ENCODE results near the gene ARHGEF16. TPM values are rescaled to one million over a fixed set of nuclear protein-coding genes. Genes with fewer than 3 reads are reported as not detected.

The ARHGEF16 gene
- total RNA-seq, 1 experiment from 2014 or later, result 11.2 TPM

GRCh38 chr1:3454811-3455618 is 550 bp downstream of the ARHGEF16 start:
- Histone ChIP-seq H3K27me3 (replicated peaks; ENCODE audit: insufficient read depth, low read depth, low read length, poor library complexity) (no peaks in the 10 kb centered on the region), H3K36me3 (ENCODE audit: insufficient read depth, low read length, poor library complexity, severe bottlenecking) (no peaks in the 10 kb centered on the region), H3K9me3 (ENCODE audit: low read depth, low read length, poor library complexity, severe bottlenecking) (no peaks in the 10 kb centered on the region), H3K4me3 (ENCODE audit: low read depth, low read length, poor library complexity, severe bottlenecking) (peak overlapping the region; percentile 58), H3K27ac (ENCODE audit: low read depth, low read length, poor library complexity, severe bottlenecking) (peak overlapping the region; percentile 67), H3K4me1 (ENCODE audit: insufficient read depth, low read length, poor library complexity, severe bottlenecking) (peaks cover 17% of the 10 kb centered on the region)
- POLR2A ChIA-PET (ENCODE audit: low non-redundant PET), result no interaction called here
- CTCF ChIA-PET, result no interaction called here
- BruUV-seq (replicated peaks), result no TSS peak
- intact Hi-C loops (cut with micrococcal nuclease; ENCODE audit: unreplicated experiment), result loop anchor here (5.0 kb wide), 1 partner anchor 267 kb away; no protein-coding TSS in a partner anchor
- peak; percentile 70 for DNase-seq (ENCODE audit: low spot score)
- no peak for TF ChIP-seq CTCF (conservative IDR thresholded peaks at IDR 0.05; ENCODE audit: low read depth, low read length)
- no peak for TF ChIP-seq EZH2 (IDR thresholded peaks at IDR 0.05; ENCODE audit: borderline replicate concordance, low read depth, low read length, poor library complexity, severe bottlenecking)

GRCh38 chr1:3455670-3456448 is 1.4 kb downstream of the ARHGEF16 start:
- Histone ChIP-seq H3K4me1 (ENCODE audit: insufficient read depth, low read length, poor library complexity, severe bottlenecking) (peaks cover 17% of the 10 kb centered on the region), H3K27me3 (replicated peaks; ENCODE audit: insufficient read depth, low read depth, low read length, poor library complexity) (no peaks in the 10 kb centered on the region), H3K36me3 (ENCODE audit: insufficient read depth, low read length, poor library complexity, severe bottlenecking) (no peaks in the 10 kb centered on the region), H3K4me3 (ENCODE audit: low read depth, low read length, poor library complexity, severe bottlenecking) (no peak overlapping the region), H3K9me3 (ENCODE audit: low read depth, low read length, poor library complexity, severe bottlenecking) (no peaks in the 10 kb centered on the region), H3K27ac (ENCODE audit: low read depth, low read length, poor library complexity, severe bottlenecking) (no peak overlapping the region)
- ChIA-PET CTCF (no interaction called here), POLR2A (ENCODE audit: low non-redundant PET) (no interaction called here)
- no TSS peak for BruUV-seq (replicated peaks)
- TF ChIP-seq CTCF (conservative IDR thresholded peaks at IDR 0.05; ENCODE audit: low read depth, low read length), result no peak
- intact Hi-C loops (cut with micrococcal nuclease; ENCODE audit: unreplicated experiment), result no loop called here
- no peak for DNase-seq (ENCODE audit: low spot score)

- BruUV-seq (replicated peaks), result no TSS peak
Measured at GRCh38 chr1:3456449-3456963, 2.0 kb downstream of the ARHGEF16 start.

More at GRCh38 chr1:3456449-3456963, 2.0 kb downstream of the ARHGEF16 start:
- H3K4me1 ChIP-seq (ENCODE audit: insufficient read depth, low read length, poor library complexity, severe bottlenecking), result peaks cover 17% of the 10 kb centered on the region
- ChIA-PET CTCF (no interaction called here), POLR2A (ENCODE audit: low non-redundant PET) (no interaction called here)
- no peaks in the 10 kb centered on the region for H3K36me3 ChIP-seq (ENCODE audit: insufficient read depth, low read length, poor library complexity, severe bottlenecking)
- no peak overlapping the region for H3K4me3 ChIP-seq (ENCODE audit: low read depth, low read length, poor library complexity, severe bottlenecking)
- H3K27me3 ChIP-seq (replicated peaks; ENCODE audit: insufficient read depth, low read depth, low read length, poor library complexity), result no peaks in the 10 kb centered on the region
- intact Hi-C loops (cut with micrococcal nuclease; ENCODE audit: unreplicated experiment), result no loop called here
- no peak for DNase-seq (ENCODE audit: low spot score)
- H3K9me3 ChIP-seq (ENCODE audit: low read depth, low read length, poor library complexity, severe bottlenecking), result no peaks in the 10 kb centered on the region
- H3K27ac ChIP-seq (ENCODE audit: low read depth, low read length, poor library complexity, severe bottlenecking), result no peak overlapping the region
- no peak for TF ChIP-seq EZH2 (IDR thresholded peaks at IDR 0.05; ENCODE audit: borderline replicate concordance, low read depth, low read length, poor library complexity, severe bottlenecking)
- TF ChIP-seq CTCF (conservative IDR thresholded peaks at IDR 0.05; ENCODE audit: low read depth, low read length), result no peak
